Measurements from ENCODE around the gene AGPAT1. TPM values are rescaled to one million over a fixed set of nuclear protein-coding genes. Genes with fewer than 3 reads are reported as not detected.

Gene AGPAT1
- total and polyA plus RNA-seq, 2 of the 8 experiments (the other 6 are each of a cell fraction or from before 2014, with no cell fraction given): 96.0 to 222 TPM

DNA sequence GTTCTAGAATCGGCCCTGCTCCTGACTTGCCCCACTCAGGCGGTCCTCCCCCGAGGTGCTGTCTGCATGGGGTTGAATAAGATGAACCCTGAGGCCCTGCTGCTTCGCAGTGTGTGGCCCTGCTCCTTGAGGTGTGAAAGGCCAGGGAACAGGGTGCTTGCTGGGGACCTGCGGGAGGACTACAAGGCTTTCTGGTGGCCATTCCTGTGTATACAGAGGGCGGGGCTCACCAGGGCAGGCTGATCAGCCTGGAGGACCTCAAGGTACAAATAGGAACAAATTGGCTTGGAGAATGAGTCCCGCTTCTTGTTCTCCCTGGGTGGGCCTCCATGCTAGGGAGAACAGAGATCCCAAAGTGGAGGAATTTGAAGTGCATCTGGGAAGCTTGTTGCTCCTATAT lies 42.3 kb upstream of the AGPAT1 start:
- POLR2A ChIA-PET (ENCODE audit: partially characterized antibody): no interaction called here
- no peak for TF ChIP-seq RAD21 (IDR thresholded peaks at IDR 0.05 in 1 of 2, conservative IDR thresholded peaks at IDR 0.05 in 1 of 2; ENCODE audit: low read depth in 2 of 2, low read length in 2 of 2)
- TF ChIP-seq, protein P1, sequence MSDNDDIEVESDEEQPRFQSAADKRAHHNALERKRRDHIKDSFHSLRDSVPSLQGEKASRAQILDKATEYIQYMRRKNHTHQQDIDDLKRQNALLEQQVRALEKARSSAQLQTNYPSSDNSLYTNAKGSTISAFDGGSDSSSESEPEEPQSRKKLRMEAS (IDR thresholded peaks at IDR 0.05): no peak
- TF ChIP-seq, protein P2, sequence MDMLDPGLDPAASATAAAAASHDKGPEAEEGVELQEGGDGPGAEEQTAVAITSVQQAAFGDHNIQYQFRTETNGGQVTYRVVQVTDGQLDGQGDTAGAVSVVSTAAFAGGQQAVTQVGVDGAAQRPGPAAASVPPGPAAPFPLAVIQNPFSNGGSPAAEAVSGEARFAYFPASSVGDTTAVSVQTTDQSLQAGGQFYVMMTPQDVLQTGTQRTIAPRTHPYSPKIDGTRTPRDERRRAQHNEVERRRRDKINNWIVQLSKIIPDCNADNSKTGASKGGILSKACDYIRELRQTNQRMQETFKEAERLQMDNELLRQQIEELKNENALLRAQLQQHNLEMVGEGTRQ (IDR thresholded peaks at IDR 0.05; ENCODE audit: low read length): no peak
- no peak for TF ChIP-seq KDM1A (IDR thresholded peaks at IDR 0.05; ENCODE audit: borderline replicate concordance, low read length)
- no peak for TF ChIP-seq YY1 (IDR thresholded peaks at IDR 0.05; ENCODE audit: low read depth, low read length)
- no peak for TF ChIP-seq TCF12 (IDR thresholded peaks at IDR 0.05; ENCODE audit: low read depth, low read length)
- TF ChIP-seq PHF8 (conservative IDR thresholded peaks at IDR 0.05; ENCODE audit: low read depth, low read length): no peak
- no peak for TF ChIP-seq SRF (IDR thresholded peaks at IDR 0.05; ENCODE audit: low read depth, low read length)
- no peak for TF ChIP-seq SIN3A (conservative IDR thresholded peaks at IDR 0.05 in 1 of 2, IDR thresholded peaks at IDR 0.05 in 1 of 2; ENCODE audit: low read depth in 1 of 2, low read length in 2 of 2)
- no peak for TF ChIP-seq SUZ12 (IDR thresholded peaks at IDR 0.05; ENCODE audit: low read length)
- TF ChIP-seq EGR1 (IDR thresholded peaks at IDR 0.05; ENCODE audit: borderline replicate concordance, low read depth, low read length): no peak
- TF ChIP-seq BACH1 (IDR thresholded peaks at IDR 0.05; ENCODE audit: low read length): no peak
- no peak for TF ChIP-seq RFX5 (IDR thresholded peaks at IDR 0.05; ENCODE audit: borderline replicate concordance, low read depth, low read length)

More for the DNA sequence above, 42.3 kb upstream of the AGPAT1 start:
- Histone ChIP-seq H2AFZ (ENCODE audit: low read length) (no peak overlapping the region), H3K23me2 (ENCODE audit: low read depth, low read length) (no peaks in the 10 kb centered on the region; the same call in 1 of the 2 replicates), H3K56ac (replicated peaks; ENCODE audit: insufficient read length, low read depth, low read length) (no peak overlapping the region), H4K91ac (replicated peaks; ENCODE audit: insufficient read length, low read length) (no peak overlapping the region), H3K14ac (ENCODE audit: insufficient read length) (no peak overlapping the region), H3K18ac (ENCODE audit: extremely low read depth, low read length) (no peak overlapping the region), H2AK5ac (ENCODE audit: low read depth, low read length) (no peak overlapping the region), H3K9ac (replicated peaks in 1 of 4; ENCODE audit: extremely low read depth in 1 of 4, low read depth in 3 of 4, low read length in 3 of 4) (no peak overlapping the region), H3K4me3 (ENCODE audit: extremely low read depth in 1 of 4, insufficient read depth in 2 of 4, low read depth in 3 of 4, low read length in 4 of 4) (no peak overlapping the region), H3K4ac (replicated peaks; ENCODE audit: insufficient read length, low read depth, low read length) (no peak overlapping the region), H4K20me1 (replicated peaks in 1 of 2; ENCODE audit: control insufficient read depth in 1 of 2, insufficient read depth in 2 of 2, low read length in 2 of 2) (no peaks in the 10 kb centered on the region), H3K23ac (ENCODE audit: insufficient read length) (no peak overlapping the region), H3K27me3 (replicated peaks in 1 of 4; ENCODE audit: control insufficient read depth in 3 of 4, extremely low read depth in 1 of 4, insufficient read depth in 3 of 4, low read length in 3 of 4) (no peaks in the 10 kb centered on the region), H4K5ac (ENCODE audit: insufficient read length, low read depth, low read length) (no peak overlapping the region), H4K8ac (ENCODE audit: extremely low read depth, insufficient read depth, low read length) (no peak overlapping the region), H2BK120ac (replicated peaks; ENCODE audit: low read depth, low read length) (no peak overlapping the region), H3K79me2 (ENCODE audit: control insufficient read depth in 1 of 2, insufficient read depth in 2 of 2, low read length in 2 of 2) (no peaks in the 10 kb centered on the region), H2BK5ac (ENCODE audit: low read depth, low read length) (peak overlapping the region; percentile 13; the same call in 1 of the 2 replicates), H2BK12ac (ENCODE audit: low read depth, low read length) (no peak overlapping the region), H3K4me1 (replicated peaks in 1 of 4; ENCODE audit: control insufficient read depth in 3 of 4, insufficient read depth in 4 of 4, low read length in 3 of 4) (peaks cover 0 to under 1% (median 0%) of the 10 kb centered on the region in 4 experiments; a peak in 1 of 7 replicates), H3K9me3 (ENCODE audit: insufficient read depth in 2 of 2, low read depth in 1 of 2, low read length in 1 of 2) (no peaks in the 10 kb centered on the region), H2BK15ac (ENCODE audit: low read length) (no peak overlapping the region), H3K27ac (ENCODE audit: low read depth, low read length) (no peak overlapping the region), H3K4me2 (ENCODE audit: insufficient read depth in 1 of 2, low read depth in 2 of 2, low read length in 2 of 2) (no peak overlapping the region), H3K79me1 (ENCODE audit: low read depth, low read length) (no peaks in the 10 kb centered on the region), H3K36me3 (ENCODE audit: control insufficient read depth in 2 of 4, insufficient read depth in 4 of 4, low read length in 3 of 4) (no peaks in the 10 kb centered on the region), H2BK20ac (ENCODE audit: low read length) (no peak overlapping the region)
- CTCF ChIA-PET (ENCODE audit: partially characterized antibody): interaction anchor here (1.0 kb wide), 1 partner anchor 28 kb away, joined by 5 read pairs; no protein-coding TSS in a partner anchor
- FAIRE-seq (no peak), DNase-seq (ENCODE audit: low read depth in 1 of 2, low spot score in 2 of 2) (no peak)
- 84% methylated on average over 7 of the region's 7 CpGs; no CpG with 5 or more reads in 1 of the 2 experiments for WGBS, 2 experiments (ENCODE audit: extremely low coverage in 1 of 2, insufficient coverage in 1 of 2, insufficient read length in 1 of 2, insufficient replicate concordance in 2 of 2, low coverage in 1 of 2, low lambda C conversion rate in 2 of 2, missing lambda C conversion rate in 1 of 2)
